HepG2 (cell line): Measurements from ENCODE around the gene KCTD15. TPM values are rescaled to one million over a fixed set of nuclear protein-coding genes. Genes with fewer than 3 reads are reported as not detected.

Experiments
- BCLAF1 ChIP-seq: fragments of 450-650 bp; IDR thresholded peaks from 2 replicates; pipeline ENCODE4 v1.6.1; 2017; ENCODE audit warnings: mild to moderate bottlenecking
- CREB1 ChIP-seq, 2 experiments: fragments of 450-650 bp in 1 of 2; IDR thresholded peaks; 2 replicates each; pipeline ENCODE4 v1.6.1; 2016 to 2017; ENCODE audit warnings: control low read depth in 1 of 2, mild to moderate bottlenecking in 1 of 2, missing compliant biosample characterization in 1 of 2, missing genetic modification characterization in 1 of 2
- FOSL2 ChIP-seq: sonication (generic); formaldehyde crosslinking; IDR thresholded peaks from 2 replicates; pipeline ENCODE4 v1.4.0; 2020; ENCODE audit warnings: missing genetic modification reagents
- FOXC1 ChIP-seq: sonication (generic); formaldehyde crosslinking; IDR thresholded peaks from 2 replicates; pipeline ENCODE4 v1.8.0; 2022; ENCODE audit warnings: mild to moderate bottlenecking, missing genetic modification reagents, borderline replicate concordance
- FOXP1 ChIP-seq, 2 experiments: fragments of 450-650 bp in 1 of 2; IDR thresholded peaks; 2 replicates each; pipeline ENCODE4 v1.6.1; 2017 to 2018; ENCODE audit warnings: antibody characterized with exemption in 1 of 2
- MIXL1 ChIP-seq: IDR thresholded peaks from 2 replicates; pipeline ENCODE4 v1.6.1; 2016
- MLXIP ChIP-seq: sonication (generic); formaldehyde crosslinking; IDR thresholded peaks from 2 replicates; pipeline ENCODE4 v1.9.0; 2021; ENCODE audit warnings: missing genetic modification reagents, borderline replicate concordance
- MYC ChIP-seq: sonication (generic); formaldehyde crosslinking; IDR thresholded peaks from 2 replicates; pipeline ENCODE4 v1.9.0; 2021; ENCODE audit warnings: missing genetic modification reagents, borderline replicate concordance
- NONO ChIP-seq, 2 experiments: fragments of 450-650 bp in 1 of 2; sonication (generic) in 1 of 2; formaldehyde crosslinking in 1 of 2; IDR thresholded peaks in 1 of 2; conservative IDR thresholded peaks in 1 of 2; 2 replicates each; pipeline versions ENCODE4 v1.6.1 to v1.8.0; 2017 to 2022; ENCODE audit warnings: mild to moderate bottlenecking in 1 of 2, missing genetic modification reagents in 1 of 2, moderate library complexity in 1 of 2
- PAWR ChIP-seq: sonication (generic); formaldehyde crosslinking; IDR thresholded peaks from 2 replicates; pipeline ENCODE4 v1.4.0; 2020; ENCODE audit warnings: missing genetic modification reagents, mild to moderate bottlenecking, borderline replicate concordance
- SIN3B ChIP-seq: fragments of 150-350 bp; IDR thresholded peaks from 2 replicates; pipeline ENCODE4 v1.6.1; 2014; ENCODE audit warnings: low read length
- TP53 ChIP-seq: sonication (generic); formaldehyde crosslinking; conservative IDR thresholded peaks from 2 replicates; pipeline ENCODE4 v1.4.0; 2020; ENCODE audit warnings: missing genetic modification reagents
- ZNF318 ChIP-seq: sonication (generic); formaldehyde crosslinking; IDR thresholded peaks from 2 replicates; pipeline ENCODE4 v1.4.0; 2020; ENCODE audit warnings: mild to moderate bottlenecking, missing genetic modification reagents
- ZNF432 ChIP-seq: sonication (generic); formaldehyde crosslinking; IDR thresholded peaks from 2 replicates; pipeline ENCODE4 v1.5.0; 2020; ENCODE audit warnings: missing genetic modification reagents, mild to moderate bottlenecking, borderline replicate concordance
- polyA plus RNA-seq, 8 experiments: library from polyadenylated mRNA; depleted of rRNA in 3 of 8; stranded (reverse) in 7 of 8; unstranded in 1 of 8; fragments of >200 nt; fragmentation: Illumina TruSeq in 4 of 8; extraction: Trizol in 4 of 8; gene quantifications; 2 replicates each; pipeline versions ENCODE4 v1.2.1 to v1.2.3, GENCODE V29; 2011 to 2016; ENCODE audit warnings: low read depth in 4 of 8, missing spikeins in 1 of 8, mixed read lengths in 1 of 8; ENCODE audit not compliant: insufficient read depth in 1 of 8
- total RNA-seq, 5 experiments: library from RNA; depleted of rRNA; stranded (reverse); fragments of >200 nt; fragmentation: Illumina TruSeq; extraction: Trizol; gene quantifications; 2 replicates each; pipeline ENCODE4 v1.2.3, GENCODE V29; 2016; ENCODE audit warnings: low read depth in 1 of 5

Gene KCTD15
- total and polyA plus RNA-seq, 2 of the 13 experiments (the other 11 are each of a cell fraction or from before 2014, with no cell fraction given), result 13.2 to 16.7 TPM

- TF ChIP-seq ZNF318 (CRISPR knock-in tag), result no peak
- no peak for TF ChIP-seq FOXP1 (IDR thresholded peaks at IDR 0.05)
- no peak for TF ChIP-seq FOXP1 (CRISPR knock-in tag; IDR thresholded peaks at IDR 0.05)
- no peak for TF ChIP-seq MIXL1 (CRISPR knock-in tag)
- TF ChIP-seq MYC (CRISPR knock-in tag), result no peak
- no peak for TF ChIP-seq SIN3B
- TF ChIP-seq NONO (IDR thresholded peaks at IDR 0.05), result no peak
- peak; percentile 42; the same call in 1 of the 2 replicates for TF ChIP-seq NONO (CRISPR knock-in tag; conservative IDR thresholded peaks at IDR 0.05)
- no peak for TF ChIP-seq ZNF432 (CRISPR knock-in tag)
- 0 out of 2 replicates have a peak, but pooled peaks have one; percentile 33 for TF ChIP-seq FOSL2 (CRISPR knock-in tag)
- no peak for TF ChIP-seq FOXC1
- TF ChIP-seq BCLAF1, result no peak
- TF ChIP-seq MLXIP (CRISPR knock-in tag), result no peak
- TF ChIP-seq CREB1 (IDR thresholded peaks at IDR 0.05), result no peak
- no peak for TF ChIP-seq CREB1 (CRISPR knock-in tag; IDR thresholded peaks at IDR 0.05)
- TF ChIP-seq PAWR (CRISPR knock-in tag), result no peak
- no peak for TF ChIP-seq TP53 (CRISPR knock-in tag)
Measured at GRCh38 chr19:33819880-33820781, 23.5 kb downstream of the KCTD15 start (continued).
